Putamen (tissue), 1 donor: ENCODE measurements around the gene SYNPO2.
"Not testable (repeated sequence)": the region's sequence is repeated elsewhere in the genome, so short reads cannot be mapped to it uniquely, and the experiment has no call there.

Experiments used
- DNase-seq: peaks from one replicate; pipeline ENCODE4 v3.0.0-alpha.2; 2016; ENCODE audit warnings: low spot score

The SYNPO2 gene

DNA sequence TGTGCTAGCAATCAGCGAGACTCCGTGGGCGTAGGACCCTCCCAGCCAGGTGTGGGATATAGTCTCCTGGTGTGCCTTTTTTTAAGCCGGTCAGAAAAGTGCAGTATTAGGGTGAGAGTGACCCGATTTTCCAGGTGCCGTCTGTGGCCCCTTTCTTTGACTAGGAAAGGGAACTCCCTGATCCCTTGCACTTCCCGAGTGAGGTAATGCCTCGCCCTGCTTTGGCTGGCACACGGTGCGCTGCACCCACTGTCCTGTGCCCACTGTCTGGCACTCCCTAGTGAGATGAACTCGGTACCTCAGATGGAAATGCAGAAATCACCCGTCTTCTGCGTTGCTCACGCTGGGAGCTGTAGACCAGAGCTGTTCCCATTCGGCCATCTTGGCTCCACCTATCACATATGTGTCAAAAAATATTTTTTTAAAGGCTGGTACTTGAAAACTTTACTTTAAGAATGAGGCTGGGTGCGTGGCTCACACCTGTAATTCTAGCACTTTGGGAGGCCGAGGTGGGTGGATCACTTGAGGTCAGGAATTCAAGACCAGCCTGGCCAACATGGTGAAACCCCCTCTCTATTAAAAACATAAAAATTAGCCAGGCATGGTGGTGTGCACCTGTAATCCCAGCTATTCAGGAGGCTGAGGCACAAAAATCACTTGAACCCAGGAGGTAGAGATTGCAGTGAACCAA is 179.2 kb downstream of the SYNPO2 start:
- not testable (repeated sequence) for DNase-seq

GRCh38 chr4:119068529-119068962 is 179.9 kb downstream of the SYNPO2 start:
- no peak for DNase-seq

- DNase-seq: no peak
Measured at GRCh38 chr4:119070301-119070700, 181.6 kb downstream of the SYNPO2 start.

- no peak for DNase-seq
Measured at GRCh38 chr4:119080721-119081541, 192.3 kb downstream of the SYNPO2 start.

GRCh38 chr4:119081542-119081859 is 192.8 kb downstream of the SYNPO2 start:
- no peak for DNase-seq

- no peak for DNase-seq
Measured at GRCh38 chr4:119081943-119082342, 193.3 kb downstream of the SYNPO2 start.

- DNase-seq: no peak
Measured at GRCh38 chr4:119082661-119083060, 194.0 kb downstream of the SYNPO2 start.

GRCh38 chr4:119084513-119084912 is 195.9 kb downstream of the SYNPO2 start:
- no peak for DNase-seq

GRCh38 chr4:119087121-119087520 is 198.5 kb downstream of the SYNPO2 start:
- no peak for DNase-seq

DNA sequence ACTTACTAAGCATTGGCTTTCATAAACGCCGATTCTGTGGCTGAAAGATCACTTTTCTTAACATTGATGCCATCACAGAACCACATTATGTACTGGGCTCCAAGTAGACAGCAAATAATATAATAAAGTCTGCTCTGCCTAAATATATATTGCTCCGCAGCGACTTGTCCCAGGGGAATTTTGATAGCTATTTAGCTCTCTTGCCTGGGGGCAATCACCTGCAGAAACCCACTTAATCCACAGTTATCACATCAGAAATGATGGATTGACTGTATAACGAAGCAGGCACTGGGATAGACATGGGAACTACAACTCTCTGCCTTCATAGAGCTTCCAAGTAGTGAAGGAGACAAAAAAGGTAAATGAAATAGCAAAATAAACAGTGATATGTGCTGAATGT is 199.0 kb downstream of the SYNPO2 start:
- DNase-seq: no peak

DNA sequence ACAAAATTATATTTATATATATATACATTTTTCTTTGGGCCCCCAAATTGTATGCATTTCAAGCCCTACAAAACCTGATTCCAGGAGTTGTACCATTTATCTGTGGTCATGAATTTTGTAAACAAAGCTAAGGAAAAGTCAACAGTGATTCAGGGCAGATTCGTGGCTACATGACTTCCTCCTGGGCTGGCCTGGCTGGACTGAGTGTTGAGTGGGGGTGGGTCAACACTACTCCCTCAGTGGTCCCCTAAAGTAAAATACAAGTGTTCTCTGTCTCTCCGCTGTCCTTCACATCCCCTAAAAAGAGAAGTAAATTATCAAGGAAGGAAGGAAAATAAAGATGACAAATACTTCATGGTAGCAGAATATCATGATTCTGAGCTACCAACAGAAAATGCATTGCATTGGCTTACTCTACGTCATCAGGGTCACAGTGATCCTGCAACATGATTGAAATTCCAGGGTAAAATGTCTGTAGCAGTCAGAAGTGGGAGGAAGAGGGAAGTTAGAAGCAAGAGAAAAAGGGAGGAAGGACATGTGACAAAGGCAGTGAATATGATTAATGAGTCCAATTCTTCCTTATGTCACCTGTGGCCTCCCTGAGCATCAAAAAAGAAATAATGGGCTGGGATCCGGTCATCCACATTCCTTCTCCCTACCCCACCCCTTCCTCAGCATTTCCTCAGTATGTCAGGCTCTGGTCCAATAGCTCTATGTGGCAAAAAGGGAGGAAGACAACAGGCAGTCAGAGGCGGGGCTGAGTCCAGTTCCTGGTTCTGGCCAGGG is 204.6 kb downstream of the SYNPO2 start:
- no peak for DNase-seq

DNA sequence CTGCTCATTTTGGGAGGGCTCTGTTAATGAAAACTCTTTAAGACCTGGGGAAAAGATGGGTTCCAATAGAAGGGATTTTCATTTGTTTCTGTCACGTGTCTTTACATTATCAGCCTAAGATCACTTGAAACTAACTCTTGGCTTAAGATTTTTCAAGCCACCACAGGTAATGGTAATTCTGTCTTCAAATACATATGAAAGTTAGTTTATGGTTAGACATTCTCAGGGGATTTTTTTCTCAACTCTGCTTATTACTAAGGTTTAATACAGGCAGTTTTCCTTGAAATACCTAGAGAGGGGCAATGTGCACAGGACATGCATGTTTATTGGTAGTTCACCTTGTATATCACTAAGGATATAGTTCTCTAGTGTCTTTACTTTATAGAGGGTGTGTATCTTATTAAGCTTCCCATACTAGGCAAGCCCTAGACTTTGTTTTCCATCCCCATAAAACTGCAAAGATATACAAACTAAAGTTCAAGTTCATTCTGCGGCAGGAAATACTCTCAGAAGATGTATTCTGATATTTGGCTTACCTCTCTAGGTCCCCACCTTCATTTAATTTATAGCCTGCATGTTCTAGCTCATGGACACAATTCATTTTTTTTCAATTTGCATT is 208.7 kb downstream of the SYNPO2 start:
- DNase-seq: no peak

- no peak for DNase-seq
Measured at GRCh38 chr4:119098306-119098705, 209.7 kb downstream of the SYNPO2 start.

DNA sequence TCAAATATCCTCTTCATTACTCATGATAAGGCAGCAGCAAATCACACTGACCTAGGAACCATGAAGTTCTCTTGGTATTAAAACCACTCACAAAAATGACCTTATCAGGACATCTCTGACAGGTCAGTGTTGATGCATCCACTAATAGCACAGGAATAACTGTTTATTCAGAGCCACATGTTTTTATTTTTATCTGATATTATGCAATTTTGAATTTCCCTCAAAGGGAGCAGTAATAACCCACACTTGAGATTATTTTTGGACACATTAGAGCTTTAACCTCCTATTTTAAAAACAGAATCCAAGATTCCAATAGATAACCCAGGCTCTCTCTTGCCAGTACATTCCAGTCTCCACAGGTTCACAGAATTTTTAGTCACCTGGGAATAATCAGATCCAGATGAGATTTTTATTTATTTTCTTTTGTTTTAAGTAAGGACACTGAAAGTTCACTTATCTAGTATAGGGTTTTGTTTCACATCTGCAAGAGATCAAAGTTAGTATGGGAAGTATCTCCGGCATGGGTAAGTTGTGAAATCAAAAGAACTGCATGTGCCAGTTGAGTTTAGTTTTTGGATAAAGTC is 210.7 kb downstream of the SYNPO2 start:
- no peak for DNase-seq

DNA sequence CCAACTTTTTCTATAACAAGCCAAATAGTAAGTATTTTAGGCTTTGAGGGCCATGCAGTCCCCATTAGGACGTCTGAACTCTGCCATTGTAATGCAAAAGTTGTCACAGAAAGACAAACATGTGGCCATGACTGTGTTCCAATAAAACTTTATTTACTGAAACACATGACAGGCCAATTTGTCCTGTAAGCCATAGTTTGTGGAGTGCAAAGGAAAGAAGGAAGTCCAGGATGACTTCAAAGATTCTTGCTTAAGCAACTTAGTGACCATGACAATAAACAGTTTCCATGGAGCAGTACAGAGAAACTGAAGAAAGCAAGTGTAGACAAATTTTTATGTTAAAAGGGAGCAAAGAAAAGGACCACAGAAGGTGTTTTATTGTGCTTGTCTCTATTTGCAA is 212.0 kb downstream of the SYNPO2 start:
- DNase-seq: no peak

DNA sequence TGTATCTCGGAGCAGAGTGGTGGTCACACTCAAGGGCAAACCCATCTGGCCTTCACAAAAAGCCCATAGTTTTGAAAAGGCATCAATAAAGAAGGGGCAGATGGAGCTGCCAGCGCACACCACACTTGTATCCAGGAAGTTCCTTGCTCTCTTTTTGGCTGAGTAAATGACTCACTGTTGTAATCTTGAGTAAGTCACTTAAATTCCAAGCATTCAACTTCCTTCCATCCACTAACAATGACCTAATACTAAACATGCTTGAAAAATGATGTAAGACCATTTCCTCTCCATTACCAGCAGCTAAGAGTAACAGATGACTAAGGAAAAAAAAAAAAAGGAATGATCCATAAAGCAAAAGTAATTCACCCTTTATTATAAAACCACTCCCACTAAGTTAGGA is 214.6 kb downstream of the SYNPO2 start:
- DNase-seq: no peak

DNA sequence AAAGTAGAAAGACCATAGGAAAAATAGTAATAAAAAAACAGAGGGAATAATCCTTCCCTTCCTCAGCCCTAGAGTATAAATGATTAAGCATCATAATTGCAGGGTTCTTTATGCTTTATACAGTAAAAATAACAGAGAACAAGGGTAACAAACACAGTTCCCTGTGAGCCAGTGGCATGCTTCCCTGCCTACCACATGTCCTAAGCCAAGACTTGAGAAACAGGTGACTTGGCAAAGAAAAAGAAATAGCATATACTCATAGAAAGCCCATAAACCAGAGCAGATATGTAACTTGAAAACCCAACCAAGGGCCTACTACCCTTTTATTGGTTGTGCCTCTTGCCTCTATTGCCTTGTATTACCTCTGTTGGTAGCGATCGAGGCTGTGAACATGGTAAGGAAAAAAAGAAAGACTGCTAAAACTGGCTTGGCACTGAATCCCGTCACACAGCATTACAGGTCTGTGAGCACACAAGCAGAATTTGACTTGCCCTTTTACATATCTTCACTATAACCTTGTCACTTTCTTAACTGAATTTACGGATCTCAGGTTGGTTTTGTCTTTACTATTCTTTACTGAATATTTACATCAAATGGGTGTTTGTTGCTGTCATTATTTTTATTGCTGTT is 216.1 kb downstream of the SYNPO2 start:
- no peak for DNase-seq

DNA sequence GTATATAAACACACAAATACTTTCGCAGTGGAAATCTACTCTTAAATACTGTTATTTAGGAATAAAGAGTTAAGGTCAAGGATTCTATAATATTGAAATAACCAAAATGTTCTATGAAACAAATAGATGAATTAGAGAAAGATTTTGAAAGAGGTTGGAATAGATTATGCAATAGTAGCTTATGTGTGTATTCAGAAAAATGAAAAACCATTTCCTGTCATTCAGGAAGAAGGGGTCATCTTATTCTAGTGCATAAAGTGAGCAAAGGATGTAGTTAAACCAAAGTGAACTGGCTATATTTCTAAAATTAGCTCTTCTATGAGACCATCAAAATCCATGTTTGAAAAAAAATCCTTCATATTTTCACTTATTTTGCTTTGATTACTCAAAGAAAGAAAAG is 217.0 kb downstream of the SYNPO2 start:
- DNase-seq: no peak

DNA sequence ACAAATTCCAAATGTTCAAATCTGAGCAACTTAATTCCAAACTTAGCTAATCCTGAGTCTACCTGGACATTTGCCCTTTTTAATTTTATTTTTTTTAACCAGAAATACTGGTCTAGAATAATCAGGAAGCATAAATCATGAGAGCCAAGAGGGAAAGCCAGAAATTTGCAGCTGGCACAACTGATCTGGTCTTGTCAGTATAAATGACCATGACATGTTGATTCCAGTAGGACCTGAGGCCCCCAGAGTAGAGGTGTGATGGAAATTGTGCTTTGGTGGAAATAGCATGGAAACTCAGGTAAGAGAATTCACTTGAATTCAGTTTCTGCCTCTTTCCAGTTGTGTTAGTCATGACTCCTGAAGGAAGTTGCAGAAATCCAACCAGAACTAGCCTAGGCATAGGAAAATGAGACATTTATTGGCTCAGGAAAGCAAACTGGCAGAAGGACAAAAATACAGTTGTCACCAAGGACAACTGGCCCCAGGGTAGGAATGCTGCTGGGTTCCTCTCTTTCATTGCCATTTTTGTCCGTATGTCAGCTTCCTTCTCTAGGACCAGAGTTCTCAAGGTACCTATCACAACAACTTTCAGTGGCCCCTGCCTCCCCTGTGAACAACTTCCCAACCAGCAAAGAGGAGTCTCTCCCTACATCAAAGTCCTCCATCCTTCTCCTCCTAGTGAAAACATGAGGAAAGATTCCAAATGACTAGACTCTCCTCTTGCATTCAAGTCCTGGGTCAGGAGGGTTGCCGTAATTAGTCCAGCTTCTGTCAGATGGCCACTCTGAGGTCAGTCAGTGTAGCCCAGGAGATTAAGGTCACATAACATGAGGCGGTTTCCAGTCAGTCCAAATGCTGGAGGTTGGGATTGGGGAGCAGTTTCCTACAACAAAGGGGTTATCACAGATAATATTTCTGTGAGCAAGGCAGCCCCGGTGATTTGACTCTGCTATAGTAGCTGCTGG is 217.7 kb downstream of the SYNPO2 start:
- no peak for DNase-seq

GRCh38 chr4:119110121-119110520 is 221.5 kb downstream of the SYNPO2 start:
- no peak for DNase-seq
